ENCODE measurements around the gene TADA2A.

DNA sequence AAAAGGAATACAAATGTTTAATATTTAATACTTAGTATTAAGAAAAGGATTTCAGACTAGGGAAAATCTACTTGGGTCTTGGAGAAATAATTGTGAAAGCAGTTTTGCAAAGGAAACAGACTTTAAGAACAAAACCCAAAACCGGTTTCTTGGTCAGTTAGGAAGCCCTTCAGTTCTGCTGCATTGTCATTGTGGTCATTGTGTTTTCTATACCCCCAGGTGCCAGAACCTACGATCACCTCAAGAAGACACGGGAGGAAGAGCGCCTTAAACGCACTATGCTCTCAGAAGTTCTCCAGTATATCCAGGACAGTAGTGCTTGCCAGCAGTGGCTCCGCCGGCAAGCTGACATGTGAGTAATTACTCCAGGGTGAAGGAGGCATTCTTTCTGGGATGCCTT, 63.5 kb downstream of the TADA2A start:
- TF ChIP-seq CTCF (IDR thresholded peaks at IDR 0.05; ENCODE audit: low read depth, low read length, poor library complexity, severe bottlenecking) (no peak), EZH2phosphoT487 (IDR thresholded peaks at IDR 0.05; ENCODE audit: borderline replicate concordance, low read length) (no peak)
